NCI-H774 (cell line): ENCODE data around the gene PBX2.

Experiments used
- DNase-seq: peaks from one replicate; lab custom pipeline; 2025; lab: John Stamatoyannopoulos, UW

PBX2 gene

GRCh38 chr6:32174416-32174815 is 15.6 kb downstream of the PBX2 start:
- DNase-seq = no peak

- no peak for DNase-seq
Measured at GRCh38 chr6:32173051-32173727, 16.8 kb downstream of the PBX2 start.

- no peak for DNase-seq
Measured at GRCh38 chr6:32171234-32171633, 18.8 kb downstream of the PBX2 start.

- no peak for DNase-seq
Measured at GRCh38 chr6:32170294-32170693, 19.7 kb downstream of the PBX2 start.

GRCh38 chr6:32168807-32169591 is 21.0 kb downstream of the PBX2 start:
- DNase-seq = no peak

- DNase-seq = no peak
Measured at GRCh38 chr6:32168350-32168749, 21.7 kb downstream of the PBX2 start.

GRCh38 chr6:32167761-32168262 is 22.2 kb downstream of the PBX2 start:
- DNase-seq = no peak

GRCh38 chr6:32167154-32167760 is 22.7 kb downstream of the PBX2 start:
- no peak for DNase-seq

GRCh38 chr6:32166411-32167061 is 23.5 kb downstream of the PBX2 start:
- DNase-seq = no peak

GRCh38 chr6:32164295-32164694 is 25.7 kb downstream of the PBX2 start, which contains the start of gene EGFL8:
Gene EGFL8 (plus strand): TSS chr6:32164595. CDS start chr6:32166166, 1,571 bp downstream.
- no peak for DNase-seq

GRCh38 chr6:32163559-32164258 is 26.3 kb downstream of the PBX2 start:
- DNase-seq = no peak

GRCh38 chr6:32158052-32158451 is 31.9 kb downstream of the PBX2 start:
- DNase-seq = no peak

GRCh38 chr6:32156891-32157290 is 33.1 kb downstream of the PBX2 start:
- no peak for DNase-seq

- DNase-seq = peak; percentile 51
Measured at GRCh38 chr6:32154514-32155161, 35.4 kb downstream of the PBX2 start.

- peak; percentile 84 for DNase-seq
Measured at GRCh38 chr6:32153564-32154513, 36.2 kb downstream of the PBX2 start, which contains the start of gene PPT2. Gene PPT2 (plus strand): TSS chr6:32154141. CDS start chr6:32154595, 454 bp downstream.

GRCh38 chr6:32152769-32153563 is 37.0 kb downstream of the PBX2 start:
- DNase-seq = no peak

GRCh38 chr6:32151863-32152768 is 37.9 kb downstream of the PBX2 start, which contains the start of gene PRRT1:
Gene PRRT1 (minus strand): TSS chr6:32151939. CDS start chr6:32151827, 112 bp downstream.
- no peak for DNase-seq
